HG03060 (cell line): ENCODE measurements around the gene CELA3A.
"Not testable (repeated sequence)": the region's sequence is repeated elsewhere in the genome, so short reads cannot be mapped to it uniquely, and the experiment has no call there.

Source experiments
- ATAC-seq: cut with Tn5 transposase; IDR thresholded peaks from one replicate; pipeline ENCODE4 v1.9.1; 2021; ENCODE audit warnings: low read depth, moderate number of reproducible peaks; ENCODE audit not compliant: unreplicated experiment

The CELA3A gene

DNA sequence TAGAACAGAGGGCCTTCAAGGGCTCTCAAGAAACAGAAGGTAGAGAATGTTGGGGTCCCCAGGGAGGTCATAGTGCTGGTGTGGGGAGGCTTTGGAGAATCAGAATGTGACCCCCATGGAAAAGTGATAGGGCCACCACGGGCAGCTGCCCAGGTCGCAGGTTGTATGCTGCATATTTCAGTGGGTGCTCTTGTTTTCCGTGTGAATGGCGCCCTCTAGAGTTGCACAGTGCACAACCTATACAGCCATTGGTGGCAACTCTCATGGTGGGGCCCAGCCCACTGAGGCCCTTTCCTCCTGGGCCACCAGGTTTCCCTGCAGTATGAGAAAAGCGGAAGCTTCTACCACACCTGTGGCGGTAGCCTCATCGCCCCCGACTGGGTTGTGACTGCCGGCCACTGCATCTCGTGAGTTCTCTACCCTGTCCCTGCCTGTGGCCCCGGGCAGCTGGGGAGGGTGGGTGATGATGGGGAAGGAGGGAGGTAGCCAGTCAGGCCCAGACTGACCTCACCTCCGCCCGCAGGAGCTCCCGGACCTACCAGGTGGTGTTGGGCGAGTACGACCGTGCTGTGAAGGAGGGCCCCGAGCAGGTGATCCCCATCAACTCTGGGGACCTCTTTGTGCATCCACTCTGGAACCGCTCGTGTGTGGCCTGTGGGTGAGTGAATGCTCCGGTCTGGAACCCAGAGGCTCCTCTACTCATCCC, 20.8 kb upstream of the CELA3A start:
- not testable (repeated sequence) for ATAC-seq

DNA sequence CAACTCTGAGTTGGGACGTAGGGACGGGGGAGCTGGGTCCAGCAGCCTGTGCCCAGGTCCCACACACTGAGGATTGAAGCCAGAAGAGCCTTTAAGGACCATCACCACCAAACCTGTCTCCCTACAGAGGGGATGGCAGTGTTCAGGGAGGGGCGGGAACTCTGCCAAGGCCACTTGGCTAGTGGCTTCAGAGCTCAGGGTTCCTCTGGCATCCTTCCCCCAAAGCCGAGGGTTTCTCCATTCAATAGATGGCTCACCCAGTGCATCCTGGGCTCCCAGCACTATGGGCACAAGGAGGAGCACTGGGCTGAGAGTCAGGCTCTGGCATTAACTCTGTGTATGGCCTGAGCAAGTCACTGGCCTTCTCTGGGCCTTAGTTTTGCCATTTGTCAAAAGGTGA, 20.2 kb upstream of the CELA3A start:
- ATAC-seq = not testable (repeated sequence)

DNA sequence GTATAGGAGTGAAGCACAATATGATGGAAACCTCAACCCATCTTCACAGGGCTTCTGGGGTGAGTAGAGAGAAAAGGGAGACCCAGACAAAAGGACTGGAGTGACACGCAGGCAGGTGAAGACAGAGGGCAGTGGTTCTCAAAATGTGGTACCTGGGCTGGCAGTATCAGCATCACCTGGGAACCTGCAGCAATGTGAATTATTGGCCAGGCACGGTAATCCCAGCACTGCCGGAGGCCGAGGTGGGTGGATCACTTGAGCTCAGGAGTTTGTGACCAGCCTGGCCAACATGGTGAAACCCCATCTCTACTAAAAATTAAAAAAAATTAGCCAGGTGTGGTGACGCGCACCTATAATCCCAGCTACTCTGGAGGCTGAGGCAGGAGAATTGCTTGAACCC, 19.3 kb upstream of the CELA3A start:
- ATAC-seq = not testable (repeated sequence)

DNA sequence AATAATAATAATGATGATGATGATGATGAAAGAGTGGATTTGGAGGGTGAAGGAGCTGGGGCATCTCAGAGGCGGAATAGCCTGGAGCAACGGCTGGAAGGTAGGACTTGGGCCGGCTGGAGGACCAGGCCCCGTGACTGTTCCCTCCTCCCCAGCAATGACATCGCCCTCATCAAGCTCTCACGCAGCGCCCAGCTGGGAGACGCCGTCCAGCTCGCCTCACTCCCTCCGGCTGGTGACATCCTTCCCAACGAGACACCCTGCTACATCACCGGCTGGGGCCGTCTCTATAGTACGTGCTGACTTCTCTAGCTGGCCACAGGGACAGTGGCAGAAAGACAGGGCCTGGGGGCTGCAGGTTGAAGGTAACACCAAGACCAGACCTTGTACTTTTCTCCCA, 17.9 kb upstream of the CELA3A start:
- ATAC-seq = not testable (repeated sequence)

DNA sequence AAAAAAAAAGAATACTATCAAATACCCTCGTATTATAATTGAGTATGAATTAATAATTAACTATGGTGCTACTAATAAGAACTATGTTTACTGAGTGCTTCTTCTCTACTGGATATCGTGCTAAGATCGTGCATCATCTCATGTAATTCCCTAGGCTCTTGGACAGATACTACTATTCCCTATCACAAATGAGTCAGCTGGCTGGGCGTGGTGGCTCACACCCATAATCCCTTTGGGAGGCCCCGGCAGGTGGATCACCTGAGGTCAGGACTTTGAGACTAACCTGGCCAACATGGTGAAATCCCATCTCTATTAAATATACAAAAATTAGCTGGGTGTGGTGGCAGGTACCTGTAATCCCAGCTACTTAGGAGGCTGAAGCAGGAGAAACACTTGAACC, 15.6 kb upstream of the CELA3A start:
- ATAC-seq = not testable (repeated sequence)

DNA sequence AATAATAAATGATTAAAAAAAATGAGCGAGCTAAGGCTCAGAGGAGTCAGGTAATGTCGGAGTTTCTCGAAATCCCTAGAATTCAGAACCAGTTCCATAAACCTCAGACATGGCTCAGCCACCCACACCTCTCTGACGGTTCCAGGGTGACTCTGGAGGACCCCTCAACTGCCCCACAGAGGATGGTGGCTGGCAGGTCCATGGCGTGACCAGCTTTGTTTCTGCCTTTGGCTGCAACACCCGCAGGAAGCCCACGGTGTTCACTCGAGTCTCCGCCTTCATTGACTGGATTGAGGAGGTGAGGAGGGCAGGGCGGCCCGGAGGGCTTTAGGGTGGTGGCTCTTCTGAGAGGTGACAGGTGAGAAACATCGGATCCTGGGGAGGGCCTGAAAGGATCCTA, 15.1 kb upstream of the CELA3A start:
- not testable (repeated sequence) for ATAC-seq

DNA sequence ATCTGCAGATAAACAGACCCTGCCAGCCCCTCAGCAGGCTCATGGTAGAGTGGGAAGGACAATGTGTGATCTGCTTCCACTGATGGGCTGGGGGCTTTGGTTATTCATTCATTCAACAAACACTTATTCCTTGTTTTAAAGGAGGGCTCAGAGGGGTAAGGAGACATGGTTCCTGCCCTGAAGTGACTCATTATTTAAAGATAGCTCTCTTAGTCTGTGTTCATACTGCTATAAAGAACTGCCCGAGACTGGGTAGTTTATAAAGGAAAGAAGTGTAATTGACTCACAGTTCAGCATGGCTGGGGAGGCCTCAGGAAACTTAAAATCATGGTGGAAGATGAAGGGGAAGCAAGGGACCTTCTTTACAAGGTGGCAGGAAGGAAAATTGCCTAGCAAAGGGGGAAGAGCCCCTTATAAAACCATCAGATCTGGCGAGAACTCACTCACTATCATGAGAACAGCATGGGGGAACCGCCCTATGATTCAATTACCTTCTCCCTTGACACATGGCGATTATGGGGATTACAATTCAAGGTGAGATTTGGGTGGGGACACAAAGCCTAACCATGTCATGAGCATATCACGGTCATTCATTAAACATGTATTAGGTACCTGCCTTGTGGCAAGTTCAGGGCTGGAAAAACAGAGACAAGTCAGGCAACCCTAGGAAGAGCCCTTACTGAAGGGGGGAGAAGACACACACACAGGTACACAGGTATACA, 11.6 kb upstream of the CELA3A start:
- not testable (repeated sequence) for ATAC-seq

DNA sequence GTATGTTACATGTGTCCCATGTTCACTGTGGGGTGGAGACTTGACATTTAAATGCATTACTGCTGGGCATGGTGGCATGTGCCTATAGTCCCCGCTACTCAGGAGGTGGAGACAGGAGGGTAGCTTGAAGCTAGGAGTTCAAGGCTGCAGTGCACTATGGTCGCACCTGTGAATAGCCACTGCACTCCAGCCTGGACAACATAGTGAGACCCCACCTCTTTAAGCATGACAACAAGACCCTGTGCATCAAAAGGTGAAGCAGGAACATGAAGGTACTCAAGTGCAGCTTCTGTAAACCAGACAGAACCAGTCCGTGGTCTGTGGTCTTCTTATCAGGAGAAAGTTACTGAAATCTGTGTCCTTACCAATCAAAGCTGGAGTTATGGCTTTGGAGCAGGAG, 9.3 kb upstream of the CELA3A start:
- ATAC-seq = not testable (repeated sequence)

DNA sequence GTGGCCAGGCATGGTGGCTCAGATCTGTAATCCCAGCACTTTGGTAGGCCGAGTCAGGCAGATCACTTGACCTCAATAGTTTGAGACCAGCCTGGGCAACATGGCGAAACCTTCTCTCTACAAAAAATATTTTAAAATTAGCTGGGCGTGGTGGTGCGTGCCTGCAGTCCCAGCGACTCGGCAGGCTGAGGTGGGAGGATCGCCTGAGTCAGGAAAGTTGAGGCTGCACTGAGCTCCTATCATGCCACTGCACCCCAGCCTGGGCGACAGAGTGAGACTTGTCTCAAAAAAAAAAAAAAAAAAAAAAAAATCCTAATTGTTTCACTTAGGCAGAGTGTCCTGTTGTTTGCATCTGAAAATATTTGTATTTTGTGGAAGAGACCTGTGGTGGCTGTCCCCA, 6.7 kb upstream of the CELA3A start:
- ATAC-seq = not testable (repeated sequence)

DNA sequence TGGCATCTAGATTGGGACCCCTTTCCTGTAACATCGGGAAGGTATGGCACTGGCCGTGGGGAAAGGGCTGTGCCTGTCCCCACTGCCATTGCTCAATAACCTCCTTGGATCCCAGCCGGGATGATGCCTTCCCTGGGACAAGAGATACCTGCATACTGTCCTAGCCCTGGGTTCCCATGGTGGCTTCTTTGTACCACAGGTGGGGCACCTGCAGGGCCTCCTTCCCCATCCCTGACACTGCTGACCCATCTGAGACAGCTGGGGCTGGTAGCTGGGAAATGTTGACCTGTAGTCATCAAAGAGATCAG, 4.8 kb upstream of the CELA3A start:
- ATAC-seq = not testable (repeated sequence)

DNA sequence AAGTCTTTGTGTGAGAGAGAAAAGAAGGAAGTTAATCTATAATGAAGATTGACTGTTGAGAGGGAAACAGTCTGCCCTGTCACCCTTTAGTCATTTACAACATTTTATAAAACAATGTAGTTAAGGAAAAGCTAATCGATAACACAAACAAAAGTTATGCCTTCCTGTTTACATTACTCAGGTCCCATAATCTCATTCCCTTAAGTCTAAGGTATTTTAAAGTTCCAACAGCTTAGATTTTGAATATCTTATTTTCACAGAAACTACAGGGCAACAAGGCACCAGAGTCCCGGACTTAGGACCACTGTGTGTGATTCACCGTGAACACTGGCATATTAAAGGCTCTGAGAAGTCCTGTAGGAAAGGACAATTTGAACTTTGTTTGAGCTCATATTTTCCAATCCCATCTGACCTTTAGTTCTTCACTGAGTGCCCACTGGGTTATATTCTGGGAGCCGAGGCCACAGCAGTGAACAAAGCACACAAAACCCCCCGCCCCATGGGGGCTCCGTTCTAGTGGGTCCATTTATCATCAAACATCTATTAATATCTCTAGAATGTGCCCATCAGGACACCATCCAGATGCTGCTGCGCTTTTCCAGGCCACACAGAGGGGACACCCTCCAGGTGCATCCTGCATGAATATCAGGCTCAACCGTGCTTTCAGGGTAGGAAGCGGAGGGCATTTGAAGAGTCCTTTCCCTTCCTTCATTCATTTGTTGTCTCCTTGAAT, 3.4 kb upstream of the CELA3A start:
- ATAC-seq = not testable (repeated sequence)

DNA sequence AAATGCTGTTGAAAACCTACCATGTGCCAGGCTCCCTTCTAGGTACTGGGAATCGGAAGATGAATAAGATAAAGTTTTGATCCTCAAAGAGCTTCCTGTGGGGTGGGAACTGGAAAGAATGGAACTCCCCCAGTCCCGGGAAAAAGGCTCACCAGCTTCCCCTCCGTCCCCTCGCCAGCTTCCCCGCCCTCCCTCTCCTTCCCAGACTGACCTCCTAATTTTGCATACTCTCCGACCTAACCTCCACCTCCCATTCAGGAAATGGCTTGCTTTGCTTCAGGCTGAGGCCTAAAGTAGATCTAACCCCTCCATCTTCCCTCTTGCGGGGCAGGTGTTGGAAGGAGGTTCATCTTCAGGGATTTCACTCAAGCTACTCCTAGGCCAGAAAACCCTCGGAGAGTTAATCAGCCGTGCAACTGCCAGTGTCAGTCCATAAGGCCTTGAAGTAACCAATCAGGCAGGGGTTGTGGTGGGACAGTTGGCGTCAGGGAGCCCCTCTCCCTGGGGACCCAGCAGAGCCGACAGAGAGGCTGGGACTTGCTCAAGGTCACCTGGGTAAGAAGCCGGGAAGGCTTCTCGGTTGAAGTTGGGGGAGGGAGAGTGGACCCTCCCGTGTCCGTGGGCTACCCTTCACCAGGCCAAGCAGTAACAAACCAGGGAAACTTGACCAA, 2.7 kb upstream of the CELA3A start:
- ATAC-seq = not testable (repeated sequence)

DNA sequence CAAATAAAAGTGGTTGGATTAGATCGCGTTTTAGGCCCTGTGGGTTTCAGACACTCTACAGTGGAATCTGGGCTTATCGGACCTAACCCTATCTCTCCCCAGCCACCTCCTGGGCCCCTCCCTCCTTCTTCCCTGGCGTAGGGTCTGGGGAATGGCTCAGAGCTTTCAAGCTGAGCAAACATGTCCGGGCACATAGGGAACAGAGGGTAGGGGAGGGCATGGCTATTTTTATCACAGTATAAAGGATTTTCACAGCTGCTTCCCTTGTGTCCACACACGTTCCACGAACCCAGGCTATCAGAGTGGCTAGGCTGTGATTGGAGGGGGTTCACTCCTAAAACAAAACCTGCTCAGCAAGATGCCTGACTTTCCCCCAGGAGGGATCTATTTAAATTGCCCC, 1.8 kb upstream of the CELA3A start:
- not testable (repeated sequence) for ATAC-seq

DNA sequence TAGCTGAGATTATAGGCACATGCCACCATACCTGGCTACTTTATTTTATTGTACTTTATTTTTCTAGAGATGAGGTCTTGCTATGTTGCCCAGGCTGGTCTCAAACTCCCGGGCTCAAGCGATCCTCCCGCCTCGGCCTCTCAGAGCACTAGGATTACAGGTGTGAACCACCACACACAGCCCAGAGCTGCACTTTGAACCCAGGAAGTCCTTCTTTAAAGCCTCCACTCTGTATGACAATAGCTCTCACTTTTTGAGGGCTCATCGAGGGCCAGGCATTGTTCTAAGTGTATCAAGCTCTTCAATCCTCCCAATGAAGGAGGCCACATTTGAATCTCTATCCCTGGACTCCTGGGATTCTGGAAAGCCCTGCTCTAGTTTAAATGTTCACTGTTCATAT, 1.0 kb downstream of the CELA3A start:
- not testable (repeated sequence) for ATAC-seq

DNA sequence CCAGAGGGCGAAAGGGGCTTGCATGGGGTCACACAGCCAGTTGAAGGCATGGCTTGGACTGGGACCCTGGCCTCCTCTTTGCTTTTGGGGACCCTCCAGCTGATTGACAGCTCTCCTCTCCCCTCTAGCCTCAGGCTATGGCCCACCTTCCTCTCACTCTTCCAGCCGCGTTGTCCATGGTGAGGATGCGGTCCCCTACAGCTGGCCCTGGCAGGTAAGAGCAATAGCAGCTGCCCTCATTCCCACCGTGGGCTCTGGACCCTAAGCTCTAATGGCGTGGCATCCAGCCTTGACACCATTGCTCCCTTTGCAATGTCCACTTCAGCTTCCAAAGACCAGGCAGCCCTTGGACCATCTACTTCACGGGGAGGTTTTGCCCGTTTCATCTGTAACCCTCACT, 1.4 kb downstream of the CELA3A start:
- ATAC-seq = not testable (repeated sequence)

DNA sequence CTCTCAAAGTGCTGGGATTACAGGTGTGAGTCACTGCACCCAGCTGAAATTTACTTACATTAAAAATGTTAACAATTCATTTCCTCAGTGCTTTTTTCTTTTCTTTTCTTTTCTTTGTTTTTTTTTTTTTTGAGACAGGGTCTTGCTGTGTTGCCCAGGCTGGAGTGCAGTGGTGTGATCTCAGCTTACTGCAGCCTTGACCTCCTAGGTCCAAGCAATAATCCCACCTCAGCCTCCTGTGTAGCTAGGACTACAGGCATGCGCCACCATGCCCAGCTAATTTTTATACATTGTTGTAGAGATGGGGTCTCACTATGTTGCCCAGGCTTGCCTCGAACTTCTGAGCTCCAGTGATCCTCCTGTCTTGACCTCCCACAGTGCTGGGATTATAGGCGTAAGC, 2.5 kb downstream of the CELA3A start:
- ATAC-seq = not testable (repeated sequence)

DNA sequence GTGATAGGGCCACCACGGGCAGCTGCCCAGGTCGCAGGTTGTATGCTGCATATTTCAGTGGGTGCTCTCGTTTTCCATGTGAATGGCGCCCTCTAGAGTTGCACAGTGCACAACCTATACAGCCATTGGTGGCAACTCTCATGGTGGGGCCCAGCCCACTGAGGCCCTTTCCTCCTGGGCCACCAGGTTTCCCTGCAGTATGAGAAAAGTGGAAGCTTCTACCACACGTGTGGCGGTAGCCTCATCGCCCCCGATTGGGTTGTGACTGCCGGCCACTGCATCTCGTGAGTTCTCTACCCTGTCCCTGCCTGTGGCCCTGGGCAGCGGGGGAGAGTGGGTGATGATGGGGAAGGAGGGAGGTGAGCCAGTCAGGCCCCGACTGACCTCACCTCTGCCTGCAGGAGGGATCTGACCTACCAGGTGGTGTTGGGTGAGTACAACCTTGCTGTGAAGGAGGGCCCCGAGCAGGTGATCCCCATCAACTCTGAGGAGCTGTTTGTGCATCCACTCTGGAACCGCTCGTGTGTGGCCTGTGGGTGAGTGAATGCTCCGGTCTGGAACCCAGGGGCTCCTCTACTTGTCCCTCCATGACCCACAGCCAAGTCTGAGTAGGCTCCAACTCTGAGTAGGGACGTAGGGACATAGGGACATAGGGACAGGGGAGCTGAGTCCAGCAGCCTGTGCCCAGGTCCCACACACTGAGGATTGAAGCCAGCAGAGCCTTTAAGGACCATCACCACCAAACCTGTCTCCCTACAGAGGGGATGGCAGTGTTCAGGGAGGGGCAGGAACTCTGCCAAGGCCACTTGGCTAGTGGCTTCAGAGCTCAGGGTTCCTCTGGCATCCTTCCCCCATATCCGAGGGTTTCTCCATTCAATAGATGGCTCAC, 4.0 kb downstream of the CELA3A start:
- not testable (repeated sequence) for ATAC-seq

DNA sequence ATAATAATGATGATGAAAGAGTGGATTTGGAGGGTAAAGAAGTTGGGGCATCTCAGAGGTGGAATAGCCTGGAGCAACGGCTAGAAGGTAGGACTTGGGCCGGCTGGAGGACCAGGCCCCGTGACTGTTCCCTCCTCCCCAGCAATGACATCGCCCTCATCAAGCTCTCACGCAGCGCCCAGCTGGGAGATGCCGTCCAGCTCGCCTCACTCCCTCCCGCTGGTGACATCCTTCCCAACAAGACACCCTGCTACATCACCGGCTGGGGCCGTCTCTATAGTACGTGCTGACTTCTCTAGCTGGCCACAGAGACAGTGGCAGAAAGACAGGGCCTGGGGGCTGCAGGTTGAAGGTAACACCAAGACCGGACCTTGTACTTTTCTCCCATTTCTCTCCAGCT, 5.3 kb downstream of the CELA3A start:
- not testable (repeated sequence) for ATAC-seq

DNA sequence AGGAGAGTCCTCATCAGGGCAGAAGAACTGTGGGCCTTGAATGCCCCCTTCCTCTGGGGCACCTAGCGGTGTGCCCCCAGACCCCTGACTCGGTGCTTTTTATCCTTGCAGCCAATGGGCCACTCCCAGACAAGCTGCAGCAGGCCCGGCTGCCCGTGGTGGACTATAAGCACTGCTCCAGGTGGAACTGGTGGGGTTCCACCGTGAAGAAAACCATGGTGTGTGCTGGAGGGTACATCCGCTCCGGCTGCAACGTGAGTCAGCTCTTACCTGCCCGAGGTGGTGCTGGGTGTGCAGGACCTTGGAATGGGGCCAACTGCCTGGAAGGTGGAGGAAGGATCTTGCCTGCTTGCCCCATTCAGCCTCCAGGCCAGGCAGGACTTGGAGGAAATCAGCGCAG, 5.8 kb downstream of the CELA3A start:
- ATAC-seq = not testable (repeated sequence)

DNA sequence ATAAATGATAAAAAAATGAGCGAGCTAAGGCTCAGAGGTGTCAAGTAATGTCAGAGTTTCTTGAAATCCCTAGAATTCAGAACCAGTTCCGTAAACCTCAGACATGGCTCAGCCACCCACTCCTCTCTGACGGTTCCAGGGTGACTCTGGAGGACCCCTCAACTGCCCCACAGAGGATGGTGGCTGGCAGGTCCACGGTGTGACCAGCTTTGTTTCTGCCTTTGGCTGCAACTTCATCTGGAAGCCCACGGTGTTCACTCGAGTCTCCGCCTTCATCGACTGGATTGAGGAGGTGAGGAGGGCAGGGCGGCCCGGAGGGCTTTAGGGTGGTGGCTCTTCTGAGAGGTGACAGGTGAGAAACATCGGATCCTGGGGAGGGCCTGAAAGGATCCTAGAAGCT, 8.1 kb downstream of the CELA3A start:
- not testable (repeated sequence) for ATAC-seq
